GM12872 (cell line): ENCODE measurements around the gene RPS19.

Experiments
- TF ChIP-seq, protein P1 (sequence below): IDR thresholded peaks from 3 replicates; pipeline ENCODE4 v1.5.1; 2011; ENCODE audit warnings: low read depth, mild to moderate bottlenecking, low read length, moderate library complexity; ENCODE audit not compliant: insufficient read depth

RPS19 gene

GRCh38 chr19:41872775-41873647 is 13.0 kb downstream of the RPS19 start:
- TF ChIP-seq, protein P1, sequence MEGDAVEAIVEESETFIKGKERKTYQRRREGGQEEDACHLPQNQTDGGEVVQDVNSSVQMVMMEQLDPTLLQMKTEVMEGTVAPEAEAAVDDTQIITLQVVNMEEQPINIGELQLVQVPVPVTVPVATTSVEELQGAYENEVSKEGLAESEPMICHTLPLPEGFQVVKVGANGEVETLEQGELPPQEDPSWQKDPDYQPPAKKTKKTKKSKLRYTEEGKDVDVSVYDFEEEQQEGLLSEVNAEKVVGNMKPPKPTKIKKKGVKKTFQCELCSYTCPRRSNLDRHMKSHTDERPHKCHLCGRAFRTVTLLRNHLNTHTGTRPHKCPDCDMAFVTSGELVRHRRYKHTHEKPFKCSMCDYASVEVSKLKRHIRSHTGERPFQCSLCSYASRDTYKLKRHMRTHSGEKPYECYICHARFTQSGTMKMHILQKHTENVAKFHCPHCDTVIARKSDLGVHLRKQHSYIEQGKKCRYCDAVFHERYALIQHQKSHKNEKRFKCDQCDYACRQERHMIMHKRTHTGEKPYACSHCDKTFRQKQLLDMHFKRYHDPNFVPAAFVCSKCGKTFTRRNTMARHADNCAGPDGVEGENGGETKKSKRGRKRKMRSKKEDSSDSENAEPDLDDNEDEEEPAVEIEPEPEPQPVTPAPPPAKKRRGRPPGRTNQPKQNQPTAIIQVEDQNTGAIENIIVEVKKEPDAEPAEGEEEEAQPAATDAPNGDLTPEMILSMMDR: peak; percentile 89

GRCh38 chr19:41876847-41877832 is 17.1 kb downstream of the RPS19 start, which contains the start of gene CD79A:
CD79A (plus strand) TSS chr19:41877279; CDS start chr19:41877305, 26 bp downstream.
- TF ChIP-seq, protein P1: no peak

DNA sequence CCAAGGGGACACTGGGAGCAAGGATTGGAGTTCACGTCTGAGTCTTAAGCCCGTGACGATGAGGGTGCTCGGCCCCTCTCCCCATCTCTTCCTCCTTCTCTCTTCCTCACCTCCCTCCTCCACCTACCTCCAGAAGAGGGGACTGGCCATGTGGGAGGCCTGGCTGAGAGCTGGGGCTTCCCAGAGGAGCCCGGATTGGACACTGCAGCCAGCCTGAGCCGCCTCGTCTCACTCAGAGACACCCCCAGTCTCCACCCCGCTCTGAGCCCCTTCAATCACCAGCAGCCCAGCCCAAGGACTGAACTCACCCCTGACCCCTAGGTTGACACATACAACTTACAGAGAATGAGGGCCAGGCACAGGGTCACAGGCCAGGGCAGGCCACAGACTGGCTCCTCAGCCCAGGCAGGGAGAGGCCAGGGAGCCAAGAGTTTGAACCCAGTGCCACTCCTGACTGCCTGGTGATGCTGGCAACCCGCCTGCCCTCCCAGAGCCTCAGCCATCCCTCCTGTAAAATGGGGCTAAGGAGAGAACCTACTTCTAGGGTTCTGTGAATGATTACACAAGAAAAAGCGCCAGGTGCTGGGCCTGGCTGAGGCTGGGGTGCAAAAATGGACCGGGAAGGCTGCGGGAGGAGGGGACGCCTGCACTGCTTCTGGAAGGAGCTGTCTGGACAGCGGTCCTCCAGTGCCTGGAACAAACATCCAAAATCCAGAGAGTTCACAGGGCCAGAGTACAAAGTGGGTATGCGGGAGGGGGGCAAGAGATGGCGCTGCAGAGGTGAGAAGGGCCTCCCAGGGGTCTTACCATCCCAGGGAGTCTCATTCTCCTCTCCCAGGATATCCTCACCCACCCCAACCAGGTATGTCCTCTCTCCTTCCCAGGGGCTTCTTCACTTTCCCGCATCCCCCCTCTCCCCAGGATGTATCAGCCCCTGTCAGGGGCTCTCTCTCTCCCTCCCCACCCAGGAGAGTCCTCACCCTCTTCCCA is 18.2 kb downstream of the RPS19 start:
- TF ChIP-seq, protein P1: 0 out of 3 replicates have a peak, but pooled peaks have one; percentile 31

GRCh38 chr19:41879080-41879479 is 19.0 kb downstream of the RPS19 start:
- TF ChIP-seq, protein P1: no peak

GRCh38 chr19:41879670-41880328 is 19.7 kb downstream of the RPS19 start:
- TF ChIP-seq, protein P1: no peak

GRCh38 chr19:41880329-41880708 is 20.3 kb downstream of the RPS19 start:
- TF ChIP-seq, protein P1: no peak
